Measurements from ENCODE around the gene IGHMBP2.
"Not testable (repeated sequence)": the region's sequence is repeated elsewhere in the genome, so short reads cannot be mapped to it uniquely, and the experiment has no call there.

The IGHMBP2 gene

GRCh38 chr11:68903288-68904247, at the start of gene IGHMBP2, which contains the start of gene MRPL21:
Gene IGHMBP2, plus strand, starts transcription at chr11:68903891. Its CDS starts 62 bp downstream, at chr11:68903953.
Gene MRPL21, minus strand, starts transcription at chr11:68903832. Its CDS starts 22 bp downstream, at chr11:68903810.
- DNase-seq, result peak; percentile 74 to 85 (median 79)

DNA sequence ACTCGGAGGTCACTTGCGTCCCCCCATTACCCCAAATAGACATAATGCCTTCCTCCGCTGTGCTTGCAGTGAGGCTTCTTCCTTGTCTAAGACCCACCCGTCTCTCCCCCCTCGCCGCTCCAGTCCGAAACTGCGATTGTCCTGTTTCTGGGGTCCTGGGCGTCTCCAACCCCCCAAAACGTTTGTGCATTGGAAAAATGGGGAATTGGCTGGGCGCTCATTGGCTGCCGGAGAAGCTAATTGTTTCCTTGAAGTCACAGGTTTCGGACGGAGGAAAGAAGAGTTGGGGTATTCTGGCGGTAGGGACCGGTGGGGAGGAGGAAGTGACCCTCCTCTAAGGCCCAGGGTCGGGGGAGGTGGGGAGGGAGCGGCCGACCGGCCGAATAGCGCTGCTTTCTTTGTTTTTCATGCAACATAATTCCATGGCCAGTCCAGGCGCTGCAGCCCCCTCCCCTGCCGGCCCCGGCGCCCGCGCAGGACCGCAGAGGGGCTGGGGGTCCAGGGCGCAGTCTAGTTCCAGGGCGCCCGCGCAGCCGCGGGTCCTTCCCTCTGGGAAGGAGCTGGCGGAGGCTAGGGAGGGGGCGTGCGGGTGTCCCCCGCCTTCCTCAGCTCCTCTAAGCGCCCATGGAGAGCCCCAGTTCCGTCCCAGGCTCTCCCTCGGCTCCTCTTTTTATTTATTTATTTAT, 49.3 kb upstream of the IGHMBP2 start:
- no peak for DNase-seq

- DNase-seq, result peak in 2 of 4 experiments; percentile 12 to 24
These were observed 48.3 kb upstream of the IGHMBP2 start for GRCh38 chr11:68855205-68855981.

- DNase-seq, result not testable (repeated sequence)
These were observed 47.2 kb upstream of the IGHMBP2 start for GRCh38 chr11:68856425-68857030.

- no peak for DNase-seq
These were observed 46.6 kb upstream of the IGHMBP2 start for GRCh38 chr11:68857037-68857586.

DNA sequence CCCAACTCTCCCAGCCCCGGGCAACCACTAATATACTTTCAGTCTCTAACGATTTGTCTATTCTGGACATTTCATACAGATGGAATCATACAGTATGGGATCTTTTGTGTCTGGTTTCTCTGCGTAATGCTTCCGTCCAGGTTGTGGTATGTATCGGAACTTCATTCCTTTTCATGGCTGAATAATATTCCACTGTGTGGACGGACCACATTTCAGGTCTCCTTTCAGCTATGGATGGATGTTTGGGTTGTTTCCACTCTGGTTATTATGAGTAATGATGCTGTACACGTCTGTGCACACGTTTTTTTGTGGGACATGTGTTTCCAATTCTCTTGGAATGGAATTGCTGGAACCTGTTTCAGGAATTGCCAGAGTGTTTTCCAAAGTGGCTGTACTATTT, 44.6 kb upstream of the IGHMBP2 start:
- DNase-seq, result no peak

- no peak for DNase-seq
These were observed 41.3 kb upstream of the IGHMBP2 start for GRCh38 chr11:68862421-68862820.

DNA sequence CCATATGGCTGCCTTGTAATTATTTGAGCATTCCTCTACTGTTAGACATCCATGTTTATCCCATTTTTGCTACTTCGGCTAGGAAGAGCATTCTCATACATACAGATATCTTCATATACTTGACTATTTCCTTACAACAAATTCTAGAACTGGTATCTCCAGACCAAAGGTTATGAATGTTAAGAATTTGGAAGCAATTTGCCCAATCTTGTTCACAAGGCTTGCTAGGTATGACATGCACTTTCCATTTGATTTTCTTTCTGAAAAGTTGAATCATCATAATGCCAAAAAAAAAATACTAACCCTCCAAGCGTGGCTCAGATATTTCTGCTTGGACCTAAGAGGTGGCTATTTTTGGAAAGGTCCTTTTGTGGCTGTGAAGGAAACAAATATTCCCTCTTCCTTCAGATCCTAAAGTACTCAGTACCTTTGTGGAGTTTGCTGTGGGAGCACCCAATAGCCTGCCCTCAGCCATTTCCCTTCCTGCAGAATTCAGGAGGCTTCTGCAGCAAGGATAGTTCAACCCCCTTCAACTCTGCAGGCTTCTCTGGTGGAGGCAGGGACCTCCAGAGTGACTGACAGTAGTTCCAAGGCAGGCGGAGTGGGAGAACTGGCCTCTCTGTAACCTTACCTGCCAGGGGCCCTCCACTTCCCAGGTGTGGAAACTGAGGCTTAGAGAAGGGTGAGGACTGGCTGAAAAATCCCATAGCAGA, 40.0 kb upstream of the IGHMBP2 start:
- DNase-seq, result no peak

DNA sequence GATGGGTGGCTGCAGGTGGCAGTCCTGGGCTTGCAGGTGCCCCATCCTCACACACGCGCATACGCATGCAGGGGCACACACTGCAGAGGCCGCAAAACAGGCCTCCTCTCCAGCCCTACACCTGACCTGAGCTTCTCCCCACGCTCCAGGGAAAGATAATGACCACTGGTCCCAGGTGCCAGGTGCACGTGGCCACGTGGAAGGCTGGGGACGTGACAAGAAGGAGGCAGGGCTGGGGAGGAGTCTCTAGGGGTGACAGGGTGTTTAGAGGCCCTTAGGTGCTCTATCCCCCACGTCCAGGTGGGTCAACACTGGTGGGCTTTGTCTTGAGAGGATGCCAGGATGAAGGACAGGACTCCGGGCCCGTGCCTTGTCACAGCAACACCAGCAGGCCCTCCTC, 38.5 kb upstream of the IGHMBP2 start:
- no peak for DNase-seq

- DNase-seq, result no peak
These were observed 36.6 kb upstream of the IGHMBP2 start for GRCh38 chr11:68867066-68867465.

DNA sequence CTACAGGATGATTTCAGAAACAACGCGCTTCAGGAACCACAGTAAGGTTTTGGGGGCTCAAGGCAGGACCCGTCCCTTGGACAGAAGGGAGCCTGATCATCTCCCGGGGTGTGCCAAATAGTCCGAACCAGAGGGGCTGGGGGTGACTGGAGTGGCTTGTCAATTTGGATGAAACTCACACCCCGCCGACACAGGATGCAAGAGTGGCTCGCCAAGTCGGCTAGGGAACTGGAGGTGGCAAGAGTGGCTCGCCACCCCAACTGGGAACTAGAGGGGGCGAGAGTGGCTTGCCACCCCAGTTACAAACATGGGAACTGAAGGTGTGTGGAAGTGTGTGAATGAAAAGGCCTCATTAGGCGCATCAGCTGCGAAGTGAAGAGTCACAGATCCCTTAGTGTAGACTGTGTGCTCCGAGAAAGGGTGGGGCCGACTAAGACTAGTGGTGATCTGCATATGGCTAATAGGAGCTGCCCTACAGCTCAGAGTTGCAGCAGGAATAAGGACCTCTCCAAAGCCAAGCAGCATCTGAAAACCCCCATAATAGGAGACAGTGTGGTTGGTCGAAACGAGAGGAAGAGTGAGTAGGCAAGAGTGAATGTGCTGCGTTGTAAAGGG, 35.4 kb upstream of the IGHMBP2 start:
- DNase-seq, result no peak

DNA sequence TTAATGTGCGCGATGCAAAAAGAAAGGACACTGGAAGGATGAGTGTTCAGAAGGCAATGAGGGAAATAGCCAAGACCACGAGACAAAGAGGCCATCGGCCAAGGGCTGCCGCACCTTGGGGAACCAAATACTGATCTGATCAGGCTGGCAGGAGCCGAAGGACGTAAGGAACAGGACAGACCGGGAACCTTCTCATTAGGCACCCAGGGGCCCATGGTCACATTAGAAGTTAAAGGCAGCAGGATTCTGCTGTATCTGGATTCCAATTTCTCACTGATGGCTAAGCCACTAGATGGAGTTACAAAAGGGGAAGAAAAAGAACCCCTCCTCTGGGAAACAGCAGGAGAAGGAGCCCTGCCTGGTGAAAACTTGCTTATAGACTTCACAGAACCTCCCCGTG, 33.2 kb upstream of the IGHMBP2 start:
- no peak for DNase-seq

GRCh38 chr11:68872216-68873003, 31.3 kb upstream of the IGHMBP2 start:
- no peak for DNase-seq

DNA sequence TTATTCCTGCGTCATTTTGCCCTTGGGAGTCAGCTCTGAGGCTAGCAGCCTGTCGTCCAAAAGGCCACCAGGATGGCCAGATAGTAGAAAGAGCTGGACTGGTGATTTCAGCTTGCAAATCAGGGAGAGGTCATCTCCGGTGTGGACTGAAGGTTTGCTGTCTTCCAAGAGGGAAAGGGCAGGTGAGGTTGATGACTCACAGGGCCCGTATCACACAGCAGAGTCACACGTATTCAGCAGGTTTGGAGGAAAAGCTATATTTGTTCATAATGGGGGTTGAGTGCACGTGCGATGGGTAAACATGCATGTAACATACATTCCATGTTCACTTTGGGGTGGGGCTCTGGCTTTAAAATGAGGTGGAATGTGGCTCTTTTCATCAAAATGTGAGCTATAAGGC, 25.7 kb upstream of the IGHMBP2 start:
- DNase-seq, result no peak

- no peak for DNase-seq
These were observed 22.8 kb upstream of the IGHMBP2 start for GRCh38 chr11:68880851-68881250.

- DNase-seq, result no peak
These were observed 22.4 kb upstream of the IGHMBP2 start for GRCh38 chr11:68881320-68881719.

DNA sequence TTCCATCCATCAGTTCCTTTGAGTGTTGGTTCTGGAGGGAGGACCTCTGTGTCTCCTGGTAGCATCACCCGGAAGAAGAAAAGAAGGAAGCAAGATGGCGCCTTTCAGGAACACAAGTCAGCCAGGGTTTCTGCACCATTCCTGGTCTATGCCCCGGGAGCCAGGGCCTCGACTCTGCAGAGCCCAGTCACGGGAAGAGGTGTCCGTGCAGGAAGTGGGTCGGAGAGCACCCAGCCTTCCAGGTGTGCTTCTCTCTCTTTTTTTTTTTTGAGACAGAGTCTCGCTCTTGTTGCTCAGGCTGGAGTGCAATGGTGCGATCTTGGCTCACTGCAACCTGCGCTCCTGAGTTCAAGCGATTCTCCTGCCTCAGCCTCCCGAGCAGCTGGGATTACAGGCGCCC, 21.3 kb upstream of the IGHMBP2 start:
- no peak for DNase-seq

GRCh38 chr11:68884827-68885226, 18.9 kb upstream of the IGHMBP2 start:
- DNase-seq, result not testable (repeated sequence)

DNA sequence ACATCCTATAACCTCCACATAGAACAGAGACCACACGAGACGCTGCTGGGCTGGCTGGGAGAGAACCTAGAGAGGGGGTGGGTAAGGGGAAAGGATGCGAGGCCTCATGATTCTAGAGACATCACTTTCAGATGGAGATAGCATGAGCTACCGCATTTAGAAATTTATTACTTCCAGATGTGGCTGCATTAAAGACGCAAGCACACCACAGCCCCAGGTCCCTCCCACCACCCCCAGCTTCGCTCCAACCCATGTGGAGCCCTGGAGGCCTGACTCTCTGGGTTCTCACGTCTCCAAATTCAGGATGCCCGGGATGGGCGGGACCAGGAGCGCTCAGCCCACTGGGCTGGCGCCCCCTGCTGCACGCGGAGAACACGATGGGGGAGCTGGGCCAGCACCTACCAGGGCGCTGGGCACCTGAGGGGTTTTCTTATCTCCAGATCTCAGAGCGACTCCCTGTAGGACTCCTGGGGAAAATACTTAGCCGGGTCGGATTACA, 13.7 kb upstream of the IGHMBP2 start:
- DNase-seq, result no peak

Measured in activated naive CD4-positive, alpha-beta T cell (primary cell).